A673 (cell line): ENCODE data around the gene OMG. TPM values are rescaled to one million over a fixed set of nuclear protein-coding genes. Genes with fewer than 3 reads are reported as not detected.

Source experiments
- BruUV-seq: library from RNA; stranded (reverse); fragments of 400-500 nt; replicated peaks from 2 replicates; lab custom pipeline; 2021; lab: Mats Ljungman, UMichigan
- CTCF ChIA-PET: fragments of 300-600 bp; sonication (Branson Sonifier 250); formaldehyde crosslinking; loops from one replicate; lab custom pipeline; 2022; ENCODE audit warnings: antibody characterized with exemption; lab: Charles Lee
- POLR2A ChIA-PET: fragments of 300-600 bp; sonication (Branson Sonifier 250); formaldehyde crosslinking; loops from one replicate; lab custom pipeline; 2022; ENCODE audit warnings: antibody characterized with exemption; ENCODE audit not compliant: low non-redundant PET; lab: Charles Lee
- DNase-seq: peaks from one replicate; pipeline ENCODE4 v3.0.0-alpha.2; 2015; ENCODE audit warnings: low spot score
- H3K27ac ChIP-seq: fragments of 200-600 bp; sonication (generic); 2 replicates; pipeline ENCODE4 v1.5.1; 2016; ENCODE audit warnings: mixed run types, low read depth, mild to moderate bottlenecking, mixed read lengths, antibody characterized with exemption, low read length; ENCODE audit not compliant: poor library complexity, severe bottlenecking
- H3K27me3 ChIP-seq: fragments of 200-600 bp; sonication (generic); replicated peaks from 2 replicates; pipeline ENCODE4 v1.6.1; 2017; ENCODE audit warnings: mixed run types, low read depth, mild to moderate bottlenecking, mixed read lengths, antibody characterized with exemption, low read length; ENCODE audit not compliant: insufficient read depth, poor library complexity
- H3K36me3 ChIP-seq: fragments of 200-600 bp; sonication (generic); 2 replicates; pipeline ENCODE4 v1.6.1; 2016; ENCODE audit warnings: mixed run types, mild to moderate bottlenecking, mixed read lengths, antibody characterized with exemption, low read length; ENCODE audit not compliant: insufficient read depth, poor library complexity, severe bottlenecking
- H3K4me1 ChIP-seq: fragments of 200-600 bp; sonication (generic); 2 replicates; pipeline ENCODE4 v1.6.1; 2017; ENCODE audit warnings: mixed run types, mild to moderate bottlenecking, mixed read lengths, antibody characterized with exemption, low read length; ENCODE audit not compliant: insufficient read depth, poor library complexity, severe bottlenecking
- H3K4me3 ChIP-seq: fragments of 200-600 bp; sonication (generic); 2 replicates; pipeline ENCODE4 v1.5.1; 2016; ENCODE audit warnings: low read depth, mixed run types, mild to moderate bottlenecking, mixed read lengths, low read length; ENCODE audit not compliant: poor library complexity, severe bottlenecking
- H3K9me3 ChIP-seq: fragments of 200-600 bp; sonication (generic); 2 replicates; pipeline ENCODE4 v1.6.1; 2016; ENCODE audit warnings: mixed run types, low read depth, mild to moderate bottlenecking, mixed read lengths, antibody characterized with exemption, low read length; ENCODE audit not compliant: poor library complexity, severe bottlenecking
- EZH2 ChIP-seq: fragments of 200-600 bp; sonication (generic); IDR thresholded peaks from 2 replicates; pipeline ENCODE4 v1.6.1; 2017; ENCODE audit warnings: borderline replicate concordance, low read depth, mild to moderate bottlenecking, mixed read lengths, antibody characterized with exemption, low read length; ENCODE audit not compliant: poor library complexity, severe bottlenecking
- intact Hi-C: fragments of 100-400 bp; cut with micrococcal nuclease; formaldehyde crosslinking; loops from one replicate; pipeline ENCODE4 v1.10.0; 2022; ENCODE audit not compliant: unreplicated experiment
- total RNA-seq: library from RNA; stranded (reverse); gene quantifications from 2 replicates; pipeline ENCODE4 v1.2.3, GENCODE V29; 2021
- TF ChIP-seq, protein P1 (sequence below): fragments of 300-800, 200-600 bp; sonication (generic); conservative IDR thresholded peaks from 2 replicates; pipeline ENCODE4 v1.5.1; 2017; ENCODE audit warnings: low read depth, mild to moderate bottlenecking, antibody characterized with exemption, low read length, moderate library complexity, mixed read lengths

Gene OMG
- total RNA-seq, 1 experiment from 2014 or later, result not detected

DNA sequence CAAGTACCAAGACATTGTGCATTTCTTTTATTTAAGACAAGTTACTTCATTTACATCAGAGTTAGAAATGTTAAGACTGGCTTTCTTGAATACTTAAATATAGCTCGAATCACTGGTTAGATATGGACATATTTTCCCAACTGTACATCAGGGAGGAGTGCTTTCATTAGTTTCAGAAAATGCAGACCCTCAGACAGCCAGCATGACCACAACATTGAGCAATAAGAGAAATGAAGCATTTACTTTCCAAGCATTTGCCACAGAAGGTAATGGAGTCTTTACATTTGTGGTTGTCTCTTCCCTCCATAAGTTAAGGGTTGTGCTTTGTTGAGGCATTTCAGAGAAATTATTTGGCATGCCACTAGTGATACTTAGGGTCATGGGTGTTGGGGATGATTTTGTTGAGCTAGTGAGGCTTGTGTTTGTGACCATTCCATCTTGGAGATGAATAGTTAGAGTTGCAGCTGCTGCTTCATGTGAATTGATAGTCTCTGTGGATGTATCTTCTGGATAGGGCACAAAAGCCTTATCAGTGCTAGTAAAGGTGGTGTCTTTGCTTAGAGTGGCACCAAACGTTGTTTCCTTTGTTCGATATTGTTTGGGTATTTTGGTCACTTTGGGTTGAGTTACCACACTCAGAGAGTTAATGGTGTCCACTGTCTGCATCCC lies 2.1 kb downstream of the OMG start:
- Histone ChIP-seq H3K27ac (no peak overlapping the region), H3K36me3 (no peaks in the 10 kb centered on the region), H3K4me3 (no peak overlapping the region), H3K27me3 (no peaks in the 10 kb centered on the region), H3K4me1 (no peaks in the 10 kb centered on the region), H3K9me3 (no peaks in the 10 kb centered on the region)
- ChIA-PET POLR2A (no interaction called here), CTCF (no interaction called here)
- TF ChIP-seq EZH2, result no peak
- TF ChIP-seq, protein P1, sequence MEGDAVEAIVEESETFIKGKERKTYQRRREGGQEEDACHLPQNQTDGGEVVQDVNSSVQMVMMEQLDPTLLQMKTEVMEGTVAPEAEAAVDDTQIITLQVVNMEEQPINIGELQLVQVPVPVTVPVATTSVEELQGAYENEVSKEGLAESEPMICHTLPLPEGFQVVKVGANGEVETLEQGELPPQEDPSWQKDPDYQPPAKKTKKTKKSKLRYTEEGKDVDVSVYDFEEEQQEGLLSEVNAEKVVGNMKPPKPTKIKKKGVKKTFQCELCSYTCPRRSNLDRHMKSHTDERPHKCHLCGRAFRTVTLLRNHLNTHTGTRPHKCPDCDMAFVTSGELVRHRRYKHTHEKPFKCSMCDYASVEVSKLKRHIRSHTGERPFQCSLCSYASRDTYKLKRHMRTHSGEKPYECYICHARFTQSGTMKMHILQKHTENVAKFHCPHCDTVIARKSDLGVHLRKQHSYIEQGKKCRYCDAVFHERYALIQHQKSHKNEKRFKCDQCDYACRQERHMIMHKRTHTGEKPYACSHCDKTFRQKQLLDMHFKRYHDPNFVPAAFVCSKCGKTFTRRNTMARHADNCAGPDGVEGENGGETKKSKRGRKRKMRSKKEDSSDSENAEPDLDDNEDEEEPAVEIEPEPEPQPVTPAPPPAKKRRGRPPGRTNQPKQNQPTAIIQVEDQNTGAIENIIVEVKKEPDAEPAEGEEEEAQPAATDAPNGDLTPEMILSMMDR, result no peak
- intact Hi-C loops, result no loop called here
- DNase-seq, result no peak
- no TSS peak for BruUV-seq

DNA sequence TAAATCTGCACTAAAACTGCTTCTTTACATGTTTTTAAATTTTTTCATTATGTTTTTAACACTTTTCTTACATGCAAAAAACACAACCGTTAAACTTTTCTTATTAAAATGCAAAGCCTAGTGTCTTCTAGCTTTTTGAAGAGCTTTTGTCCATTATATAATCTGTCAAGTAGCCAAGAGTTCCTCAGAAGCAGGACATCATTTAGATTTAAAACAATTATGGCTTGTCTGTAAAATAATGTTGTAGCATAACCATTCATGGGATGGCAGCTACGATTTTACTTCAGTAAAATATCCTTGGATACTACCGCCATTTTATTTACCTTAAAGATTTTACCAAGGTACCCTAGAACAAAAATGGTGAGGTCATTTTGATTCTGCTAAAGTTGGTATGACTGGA lies 2.8 kb downstream of the OMG start:
- POLR2A ChIA-PET, result no interaction called here
- BruUV-seq, result no TSS peak
- Histone ChIP-seq H3K36me3 (no peaks in the 10 kb centered on the region), H3K4me3 (no peak overlapping the region), H3K9me3 (no peaks in the 10 kb centered on the region), H3K27me3 (no peaks in the 10 kb centered on the region), H3K27ac (no peak overlapping the region), H3K4me1 (no peaks in the 10 kb centered on the region)
- CTCF ChIA-PET, result no interaction called here
- intact Hi-C loops, result no loop called here
- DNase-seq, result no peak
- TF ChIP-seq, protein P1, result no peak
- no peak for TF ChIP-seq EZH2

DNA sequence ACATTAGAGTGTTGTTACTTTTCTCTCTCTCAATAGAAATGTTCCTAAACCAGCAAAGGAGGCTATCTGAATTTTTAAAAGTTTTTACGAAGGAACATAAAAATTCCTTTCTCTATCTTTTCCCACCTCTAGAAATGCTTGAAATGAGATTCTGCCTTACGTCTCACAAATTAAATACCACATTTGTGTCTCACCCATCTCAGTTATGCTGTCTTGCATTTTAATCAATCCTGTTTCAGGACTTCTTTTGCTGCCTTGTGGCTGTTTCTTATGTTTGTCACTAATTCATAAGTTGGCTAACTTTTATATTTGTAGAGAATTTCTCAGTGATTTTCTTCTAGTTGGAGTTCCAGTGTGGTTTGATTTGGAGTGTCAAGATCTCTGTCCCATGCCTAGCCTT lies 3.5 kb downstream of the OMG start:
- intact Hi-C loops, result no loop called here
- DNase-seq, result no peak
- Histone ChIP-seq H3K36me3 (no peaks in the 10 kb centered on the region), H3K27me3 (no peaks in the 10 kb centered on the region), H3K4me3 (no peak overlapping the region), H3K27ac (no peak overlapping the region), H3K9me3 (no peaks in the 10 kb centered on the region), H3K4me1 (no peaks in the 10 kb centered on the region)
- BruUV-seq, result no TSS peak
- TF ChIP-seq, protein P1, result no peak
- TF ChIP-seq EZH2, result no peak
- ChIA-PET POLR2A (no interaction called here), CTCF (no interaction called here)
